ENCODE measurements around the gene UBA1.

GRCh38 chrX:47175588-47175980 is 18.0 kb upstream of the UBA1 start:
- TF ChIP-seq CTCF (IDR thresholded peaks at IDR 0.05), result no peak
- TF ChIP-seq POLR2A (IDR thresholded peaks at IDR 0.05), result no peak

Measured in uterus (tissue), 2 donors.